ENCODE measurements around the gene BDKRB2. TPM values are rescaled to one million over a fixed set of nuclear protein-coding genes. Genes with fewer than 3 reads are reported as not detected.

The BDKRB2 gene
- total and polyA plus RNA-seq, 7 donors, result 0.11 to 0.56 (median 0.35) TPM

- H3K4me3 ChIP-seq, result no peak overlapping the region
- no peaks in the 10 kb centered on the region for H3K9me3 ChIP-seq
- no peak for TF ChIP-seq CTCF (IDR thresholded peaks at IDR 0.05)
- ATAC-seq, result no peak
- DNase-seq, result no peak
- intact Hi-C loops (cut with DNase I), result no loop called here
- no peaks in the 10 kb centered on the region for H3K36me3 ChIP-seq (ENCODE audit: insufficient read depth in 1 of 2, low read depth in 1 of 2)
- H3K4me1 ChIP-seq, result no peaks in the 10 kb centered on the region
- H3K27ac ChIP-seq, result no peak overlapping the region
- peaks cover 0 to 11% (median 0%) of the 10 kb centered on the region in 3 donors for H3K27me3 ChIP-seq (ENCODE audit: insufficient read depth in 3 of 3, low read length in 2 of 3)
- 71 to 77% (median 73%) methylated on average over 9 of the region's 9 CpGs for WGBS, 3 donors
Measured at GRCh38 chr14:96187216-96188031, 17.2 kb upstream of the BDKRB2 start.

DNA sequence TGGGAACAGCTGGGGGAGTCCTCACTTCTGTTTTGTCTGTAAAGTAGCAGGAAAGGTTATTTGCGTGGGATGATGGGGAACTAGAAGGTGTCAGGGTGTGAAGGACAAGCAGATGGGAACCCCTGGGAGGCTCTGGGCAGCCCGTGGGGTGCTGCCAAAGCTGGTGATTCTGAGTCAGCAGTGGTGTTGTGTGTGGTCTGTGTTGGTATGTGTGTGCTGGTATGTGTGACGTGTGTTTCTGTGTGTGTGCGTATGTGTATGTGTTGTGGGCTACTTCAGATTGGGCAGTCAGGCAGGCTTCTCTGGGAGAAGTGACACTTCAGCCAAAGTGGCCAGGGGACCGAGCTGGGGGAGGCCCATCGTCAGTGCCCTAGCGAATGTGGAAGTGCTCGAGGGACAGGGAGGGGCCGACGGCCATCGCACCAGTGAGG lies 15.3 kb upstream of the BDKRB2 start:
- Histone ChIP-seq H3K4me1 (no peaks in the 10 kb centered on the region), H3K9me3 (no peaks in the 10 kb centered on the region), H3K4me3 (no peak overlapping the region), H3K27ac (no peak overlapping the region), H3K36me3 (ENCODE audit: insufficient read depth in 1 of 2, low read depth in 1 of 2) (no peaks in the 10 kb centered on the region), H3K27me3 (ENCODE audit: insufficient read depth in 3 of 3, low read length in 2 of 3) (peaks cover 0 to 10% (median 0%) of the 10 kb centered on the region in 3 donors)
- intact Hi-C loops (cut with DNase I), result no loop called here
- DNase-seq (no peak), ATAC-seq (no peak)
- 52 to 61% (median 61%) methylated on average over 11 of the region's 11 CpGs for WGBS, 3 donors
- TF ChIP-seq CTCF (IDR thresholded peaks at IDR 0.05), result no peak

DNA sequence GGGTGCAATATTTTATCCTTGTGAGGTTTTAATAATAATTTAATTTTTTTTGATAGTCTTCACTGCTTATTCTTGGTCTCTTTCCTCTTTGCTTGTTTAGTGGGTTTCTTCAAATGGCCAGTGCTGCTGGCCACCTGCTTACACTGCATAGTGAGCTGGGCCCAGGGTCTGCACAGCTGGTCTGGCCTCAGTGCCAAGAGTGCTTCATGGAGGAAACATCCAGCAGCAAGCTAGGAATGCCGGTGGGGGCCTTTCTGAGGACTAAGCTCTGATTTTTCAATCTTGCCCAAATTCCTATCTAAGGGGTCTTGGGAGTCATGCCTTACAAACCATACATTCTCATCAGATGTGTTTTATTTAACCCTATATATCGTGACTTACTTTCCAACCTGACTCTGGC lies 13.3 kb upstream of the BDKRB2 start:
- no peak overlapping the region for H3K27ac ChIP-seq
- H3K36me3 ChIP-seq (ENCODE audit: insufficient read depth in 1 of 2, low read depth in 1 of 2), result no peaks in the 10 kb centered on the region
- DNase-seq (no peak), ATAC-seq (no peak)
- no peaks in the 10 kb centered on the region for H3K4me1 ChIP-seq
- TF ChIP-seq CTCF (IDR thresholded peaks at IDR 0.05), result no peak
- peaks cover 0 to 10% (median 0%) of the 10 kb centered on the region in 3 donors for H3K27me3 ChIP-seq (ENCODE audit: insufficient read depth in 3 of 3, low read length in 2 of 3)
- intact Hi-C loops (cut with DNase I), result no loop called here
- WGBS, 3 donors, result 36 to 48% (median 44%) methylated on average over 2 of the region's 2 CpGs
- H3K4me3 ChIP-seq, result no peak overlapping the region
- H3K9me3 ChIP-seq, result no peaks in the 10 kb centered on the region

DNA sequence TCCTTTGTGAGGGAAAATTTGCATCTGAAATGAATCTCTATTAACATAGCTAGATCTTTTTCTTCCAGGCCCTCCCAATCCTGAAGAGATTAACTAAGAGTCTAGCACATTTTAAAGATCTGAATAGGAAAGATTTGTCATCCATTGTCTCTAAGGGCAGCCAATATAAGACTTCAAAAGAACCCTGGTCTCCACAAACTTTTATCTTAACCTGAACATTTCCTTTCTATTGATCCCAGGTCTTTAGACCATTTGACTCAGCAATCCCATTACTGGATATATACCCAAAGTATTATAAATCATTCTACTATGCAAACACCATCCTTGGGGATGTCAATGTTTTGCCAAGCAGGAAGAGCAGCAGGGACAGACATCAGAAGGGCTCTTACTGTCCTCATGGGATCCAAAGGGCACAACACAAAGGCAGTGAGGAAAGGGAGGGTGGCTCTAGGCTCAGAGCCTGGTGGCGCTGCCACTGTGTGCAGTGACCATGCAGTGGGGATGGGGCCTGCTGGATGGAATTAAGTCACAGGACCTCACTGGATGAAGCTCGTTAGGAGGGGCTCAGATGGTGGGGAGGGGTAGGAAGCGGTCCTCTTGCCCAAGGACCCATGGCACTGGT lies 12.7 kb upstream of the BDKRB2 start:
- intact Hi-C loops (cut with DNase I), result no loop called here
- H3K9me3 ChIP-seq, result no peaks in the 10 kb centered on the region
- H3K27me3 ChIP-seq (ENCODE audit: insufficient read depth in 3 of 3, low read length in 2 of 3), result peaks cover 0 to 10% (median 0%) of the 10 kb centered on the region in 3 donors
- WGBS, 3 donors, result 82 to 90% (median 86%) methylated on average over 3 of the region's 3 CpGs
- H3K4me1 ChIP-seq, result no peaks in the 10 kb centered on the region
- no peak for TF ChIP-seq CTCF (IDR thresholded peaks at IDR 0.05)
- ATAC-seq, result no peak
- H3K36me3 ChIP-seq (ENCODE audit: insufficient read depth in 1 of 2, low read depth in 1 of 2), result no peaks in the 10 kb centered on the region
- no peak overlapping the region for H3K27ac ChIP-seq
- no peak for DNase-seq
- no peak overlapping the region for H3K4me3 ChIP-seq
